Measurements from ENCODE around the gene KRT16.
"Not testable (repeated sequence)": the region's sequence is repeated elsewhere in the genome, so short reads cannot be mapped to it uniquely, and the experiment has no call there.

Gene KRT16

GRCh38 chr17:41614767-41615166 lies 2.2 kb upstream of the KRT16 start:
- DNase-seq (ENCODE audit: low spot score): not testable (repeated sequence)

- DNase-seq (ENCODE audit: low spot score): no peak
Measured at GRCh38 chr17:41614098-41614497, 1.5 kb upstream of the KRT16 start.

- DNase-seq (ENCODE audit: low spot score): no peak
Measured at GRCh38 chr17:41613277-41614082, 913 bp upstream of the KRT16 start.

GRCh38 chr17:41610965-41611640 lies 1.5 kb downstream of the KRT16 start:
- DNase-seq (ENCODE audit: low spot score): no peak

- not testable (repeated sequence) for DNase-seq (ENCODE audit: low spot score)
Measured at GRCh38 chr17:41610061-41610517, 2.5 kb downstream of the KRT16 start.

GRCh38 chr17:41606930-41607329 lies 5.6 kb downstream of the KRT16 start:
- not testable (repeated sequence) for DNase-seq (ENCODE audit: low spot score)

GRCh38 chr17:41602524-41602923 lies 10.0 kb downstream of the KRT16 start:
- DNase-seq (ENCODE audit: low spot score): no peak

- DNase-seq (ENCODE audit: low spot score): no peak
Measured at GRCh38 chr17:41600318-41600717, 12.2 kb downstream of the KRT16 start.

- no peak for DNase-seq (ENCODE audit: low spot score)
Measured at GRCh38 chr17:41599680-41600079, 12.9 kb downstream of the KRT16 start.

GRCh38 chr17:41595585-41595984 lies 17.0 kb downstream of the KRT16 start:
- DNase-seq (ENCODE audit: low spot score): no peak

GRCh38 chr17:41594363-41594915 lies 18.1 kb downstream of the KRT16 start:
- DNase-seq (ENCODE audit: low spot score): no peak

GRCh38 chr17:41593306-41593981 lies 19.1 kb downstream of the KRT16 start:
- no peak for DNase-seq (ENCODE audit: low spot score)

GRCh38 chr17:41592601-41593305 lies 19.8 kb downstream of the KRT16 start:
- no peak for DNase-seq (ENCODE audit: low spot score)

- DNase-seq (ENCODE audit: low spot score): no peak
Measured at GRCh38 chr17:41589301-41589700, 23.3 kb downstream of the KRT16 start.

GRCh38 chr17:41588126-41588810 lies 24.3 kb downstream of the KRT16 start:
- no peak for DNase-seq (ENCODE audit: low spot score)

- DNase-seq (ENCODE audit: low spot score): no peak
Measured at GRCh38 chr17:41586863-41587495, 25.6 kb downstream of the KRT16 start, which contains the start of gene KRT14. KRT14 (minus strand) TSS chr17:41586895; CDS start chr17:41586834, 61 bp downstream.

- no peak for DNase-seq (ENCODE audit: low spot score)
Measured at GRCh38 chr17:41585301-41586056, 27.1 kb downstream of the KRT16 start.

- not testable (repeated sequence) for DNase-seq (ENCODE audit: low spot score)
Measured at GRCh38 chr17:41584331-41584927, 28.1 kb downstream of the KRT16 start.
